Measurements from ENCODE around the gene BIN1.

BIN1 gene

GRCh38 chr2:127104881-127105655, 1.9 kb downstream of the BIN1 start:
- DNase-seq (ENCODE audit: low read depth, low spot score): no peak

DNA sequence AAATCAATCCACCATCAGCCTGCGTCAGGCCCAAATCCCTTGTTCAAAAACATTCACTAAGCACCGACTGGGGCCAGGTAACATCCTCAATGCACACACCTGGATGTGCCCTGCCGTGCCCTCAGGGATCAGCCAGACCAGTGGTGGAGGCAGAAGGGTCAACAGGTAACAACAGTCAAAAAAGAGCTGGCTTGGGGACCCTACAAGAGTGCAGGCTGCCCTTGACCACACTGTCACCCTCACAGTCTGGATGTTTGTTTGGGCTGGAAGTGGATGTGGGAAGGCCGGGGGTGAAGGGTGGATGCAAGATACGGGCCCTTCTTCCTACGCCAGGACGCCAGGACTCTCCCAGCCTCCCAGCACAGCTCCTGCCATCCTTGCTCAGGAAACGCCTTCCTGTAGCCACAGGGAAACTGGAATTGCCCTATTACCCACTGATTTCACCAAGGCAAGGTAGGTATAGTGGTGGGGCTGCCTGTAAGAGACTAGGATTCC, 2.7 kb downstream of the BIN1 start:
- DNase-seq (ENCODE audit: low read depth, low spot score): no peak

DNA sequence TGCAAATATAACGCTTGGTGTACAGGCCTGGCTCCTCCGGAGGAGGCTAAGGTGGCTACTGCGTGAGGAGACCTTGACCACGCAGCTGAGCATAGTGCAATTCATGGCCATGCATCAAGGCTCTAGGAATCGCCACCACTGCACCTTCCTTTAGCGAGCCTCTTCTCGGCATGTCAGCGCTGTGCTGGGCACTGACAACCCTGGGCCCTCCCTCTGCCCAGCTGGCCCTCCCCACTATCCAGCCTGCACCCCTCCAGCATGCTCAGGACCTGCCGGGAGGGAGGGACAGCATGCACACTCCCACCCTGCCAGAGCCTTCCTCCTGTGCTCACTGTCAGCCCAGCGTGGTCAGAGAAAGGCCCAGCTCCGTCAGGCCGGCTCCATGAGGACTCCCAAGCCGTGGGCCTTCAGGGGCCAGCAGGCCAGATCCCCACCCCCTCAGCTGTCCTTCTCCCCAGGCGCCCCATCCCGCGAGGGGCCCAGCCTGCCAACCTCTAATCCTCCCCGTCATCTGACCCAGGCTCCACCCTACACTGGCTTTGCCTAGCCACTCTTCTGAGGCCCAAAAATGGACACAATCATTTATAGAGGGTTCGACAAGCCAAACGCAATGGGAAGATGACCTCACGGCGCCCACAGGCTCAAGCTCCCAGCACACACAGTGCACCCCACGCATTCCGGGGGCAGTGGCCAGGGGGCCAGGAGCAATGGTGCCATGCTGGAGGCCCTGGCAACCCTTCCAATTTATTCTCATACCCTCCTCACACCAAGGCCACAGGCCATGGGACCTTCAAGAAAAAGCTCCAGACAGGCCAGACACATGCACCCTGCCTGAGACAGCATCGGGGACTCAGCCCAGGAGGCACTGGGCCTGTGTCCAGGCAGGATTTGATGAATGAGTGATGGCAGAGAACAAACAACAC, 3.5 kb downstream of the BIN1 start:
- DNase-seq (ENCODE audit: low read depth, low spot score): no peak

- DNase-seq (ENCODE audit: low read depth, low spot score): no peak
Observed at GRCh38 chr2:127102521-127103242, 4.3 kb downstream of the BIN1 start.

- no peak for DNase-seq (ENCODE audit: low read depth, low spot score)
Observed at GRCh38 chr2:127101756-127102477, 5.0 kb downstream of the BIN1 start.

DNA sequence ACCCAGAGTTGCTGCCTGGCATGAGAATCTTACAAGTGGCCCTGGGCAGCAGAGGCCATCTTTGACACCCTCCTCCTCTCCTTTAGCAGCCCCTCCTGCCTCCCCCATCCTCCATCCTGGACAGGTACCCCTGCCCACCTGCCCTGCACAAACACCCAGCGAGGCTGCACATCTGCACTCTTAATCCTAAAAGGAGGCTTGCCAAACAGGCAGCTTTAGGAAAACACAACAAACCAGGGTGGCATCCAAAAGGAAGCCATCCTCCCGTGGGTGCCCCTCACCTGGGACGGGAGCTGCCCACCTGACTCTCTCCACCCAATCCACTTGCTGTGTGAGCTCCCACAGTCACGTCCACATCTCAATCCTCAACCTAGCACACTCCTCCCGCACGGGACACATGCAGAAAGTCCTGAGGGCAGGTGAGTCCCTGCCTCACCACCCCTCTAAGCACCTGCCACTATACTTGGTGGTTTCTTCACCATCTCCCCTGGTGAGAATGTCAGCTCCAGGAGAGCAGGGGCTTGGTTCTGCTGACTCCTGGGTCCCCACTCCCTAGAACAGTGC, 5.8 kb downstream of the BIN1 start:
- DNase-seq (ENCODE audit: low read depth, low spot score): no peak

GRCh38 chr2:127100251-127101047, 6.5 kb downstream of the BIN1 start:
- DNase-seq (ENCODE audit: low read depth, low spot score): no peak

DNA sequence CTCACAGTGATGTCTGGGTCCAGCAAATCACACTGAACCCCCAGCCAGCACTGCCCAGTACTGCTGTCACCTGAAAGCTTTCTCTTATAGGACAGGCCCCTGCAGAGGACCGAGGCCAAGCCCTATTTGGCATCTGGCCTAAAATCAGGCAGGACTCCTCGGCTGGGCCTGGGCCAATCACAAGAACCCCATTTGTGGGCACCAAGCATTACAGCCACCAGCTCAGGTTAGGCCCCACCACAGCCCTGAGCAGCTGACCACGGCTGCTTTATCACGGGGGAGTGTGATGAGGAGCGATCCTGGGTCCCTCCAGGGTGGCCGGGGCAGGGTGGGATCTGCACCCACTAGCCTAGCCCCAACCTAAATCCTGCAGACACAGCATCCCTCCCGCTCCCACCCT, 8.2 kb downstream of the BIN1 start:
- DNase-seq (ENCODE audit: low read depth, low spot score): no peak

DNA sequence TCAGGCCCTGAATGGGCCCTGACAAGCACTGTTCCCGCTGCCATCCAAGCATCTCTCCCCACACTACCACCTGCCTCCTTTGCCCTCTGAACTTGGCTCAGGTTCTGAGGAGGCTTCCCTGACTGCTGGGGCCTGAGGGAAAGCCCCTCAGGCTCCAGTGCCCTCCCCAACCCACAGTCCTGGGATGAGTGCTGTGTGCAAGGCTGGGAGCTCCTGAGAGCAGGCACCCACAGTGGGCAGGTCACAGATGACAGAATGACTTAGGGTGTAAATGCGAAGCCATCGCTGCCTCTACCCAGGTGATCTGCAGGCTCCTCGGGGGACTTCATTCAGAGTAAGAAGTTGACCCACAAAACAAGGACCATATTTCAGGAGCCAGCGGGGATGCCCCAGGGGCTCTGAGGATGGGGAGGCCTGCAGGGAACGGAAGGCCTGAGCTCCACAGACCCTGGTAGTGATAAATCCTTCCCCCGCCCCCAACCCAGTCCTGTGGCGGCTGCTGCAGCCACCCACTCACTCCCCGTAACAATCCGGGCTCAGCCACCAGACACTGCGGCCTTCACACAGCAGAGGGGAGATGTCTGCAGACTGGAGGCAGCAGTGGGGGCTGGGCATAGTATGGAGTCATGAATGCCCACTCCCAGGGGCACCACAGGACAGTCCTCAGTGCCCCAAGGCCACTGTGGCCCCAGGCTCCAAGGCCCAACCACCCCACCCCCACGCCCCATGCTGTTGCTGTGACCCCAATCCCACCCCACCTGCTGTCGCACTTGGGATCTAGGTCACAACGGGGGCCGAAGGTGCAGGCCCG, 8.9 kb downstream of the BIN1 start:
- no peak for DNase-seq (ENCODE audit: low read depth, low spot score)

GRCh38 chr2:127097471-127097765, 9.5 kb downstream of the BIN1 start:
- DNase-seq (ENCODE audit: low read depth, low spot score): no peak

- no peak for DNase-seq (ENCODE audit: low read depth, low spot score)
Observed at GRCh38 chr2:127096718-127097470, 10.1 kb downstream of the BIN1 start.

GRCh38 chr2:127096280-127096679, 10.7 kb downstream of the BIN1 start:
- no peak for DNase-seq (ENCODE audit: low read depth, low spot score)

GRCh38 chr2:127095784-127096183, 11.2 kb downstream of the BIN1 start:
- DNase-seq (ENCODE audit: low read depth, low spot score): no peak

DNA sequence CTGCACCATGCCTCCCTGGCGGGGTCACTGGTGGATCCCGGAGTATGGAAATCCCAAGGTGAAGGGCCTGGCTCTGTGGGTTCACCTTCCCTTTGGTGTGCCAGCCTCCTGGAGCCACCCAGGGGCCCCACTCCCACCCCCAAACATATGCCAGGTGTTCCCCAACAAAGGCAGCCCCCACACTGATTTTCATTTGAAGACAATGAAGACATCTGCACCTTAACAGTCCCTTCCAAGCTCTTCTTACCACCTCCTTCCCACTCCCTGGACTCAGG, 11.7 kb downstream of the BIN1 start:
- DNase-seq (ENCODE audit: low read depth, low spot score): no peak

- no peak for DNase-seq (ENCODE audit: low read depth, low spot score)
Observed at GRCh38 chr2:127094509-127095366, 12.2 kb downstream of the BIN1 start.

- no peak for DNase-seq (ENCODE audit: low read depth, low spot score)
Observed at GRCh38 chr2:127093648-127094210, 13.2 kb downstream of the BIN1 start.

DNA sequence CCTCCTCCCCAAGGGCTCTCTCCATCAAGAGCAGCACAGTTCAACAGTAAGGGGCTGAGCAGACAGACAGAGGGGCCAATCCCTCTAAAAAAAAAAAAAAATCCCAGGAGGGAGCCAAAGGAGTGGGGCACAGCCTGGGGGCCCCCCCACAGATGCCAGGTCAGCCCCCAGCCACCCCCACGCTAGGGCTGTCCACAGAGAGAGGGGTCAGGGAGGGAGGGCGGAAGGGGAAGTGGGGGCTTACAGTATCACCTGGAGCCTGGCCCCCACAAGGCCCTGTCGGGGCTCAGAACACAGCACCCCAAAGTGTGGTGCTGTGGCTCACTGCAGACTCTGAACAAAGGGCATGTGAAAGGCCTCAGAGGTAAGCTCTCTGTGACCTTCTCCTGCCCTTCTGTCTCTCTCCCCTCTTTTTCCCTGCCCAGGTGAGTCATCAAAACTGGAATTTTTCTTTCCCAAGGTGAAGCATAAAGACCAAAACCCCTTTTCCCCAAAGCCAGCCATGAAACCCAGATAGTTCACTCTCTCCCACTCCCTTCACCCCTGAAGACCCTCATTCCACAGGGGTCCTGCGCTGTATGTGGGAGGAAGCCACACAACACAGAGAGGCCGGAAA, 13.9 kb downstream of the BIN1 start:
- DNase-seq (ENCODE audit: low read depth, low spot score): no peak

Data from activated CD4-positive, CD25-positive, alpha-beta regulatory T cell treated with anti-CD3 and anti-CD28 coated beads, Interleukin-2, amount 50 U/mL, for 16 hours (primary cell).